Activated CD8-positive, alpha-beta T cell treated with anti-CD3 and anti-CD28 coated beads for 36 hours (primary cell): Measurements from ENCODE around the gene ZFP36L2. TPM values are rescaled to one million over a fixed set of nuclear protein-coding genes. Genes with fewer than 3 reads are reported as not detected.

Experiments used
- ATAC-seq: fragments of 200-7000 bp; cut with Tn5 transposase; one replicate; pipeline ENCODE4 v1.10.0; 2021; ENCODE audit warnings: mild to moderate bottlenecking, moderate library complexity
- CTCF ChIA-PET: fragments of 350-600 bp; sonication (Branson Sonifier 250); formaldehyde crosslinking; loops from one replicate; lab custom pipeline; 2021; ENCODE audit warnings: antibody characterized with exemption; lab: Charles Lee
- POLR2A ChIA-PET: fragments of 350-600 bp; sonication (Branson Sonifier 250); formaldehyde crosslinking; loops from one replicate; lab custom pipeline; 2021; ENCODE audit warnings: antibody characterized with exemption; lab: Charles Lee
- DNase-seq: peaks from one replicate; pipeline ENCODE4 v3.0.0-alpha.2; 2020
- H3K27ac Mint-ChIP-seq: one replicate; pipeline ENCODE4 v1.8.0; 2021; ENCODE audit warnings: mild to moderate bottlenecking, mixed read lengths
- H3K27me3 Mint-ChIP-seq: one replicate; pipeline ENCODE4 v1.8.0; 2021; ENCODE audit warnings: mixed read lengths
- H3K36me3 Mint-ChIP-seq: one replicate; pipeline ENCODE4 v1.8.0; 2021; ENCODE audit warnings: low read depth, mixed read lengths
- H3K4me1 Mint-ChIP-seq: one replicate; pipeline ENCODE4 v1.8.0; 2021; ENCODE audit warnings: low read depth, mixed read lengths
- H3K4me3 Mint-ChIP-seq: one replicate; pipeline ENCODE4 v1.8.0; 2021; ENCODE audit warnings: mild to moderate bottlenecking, moderate library complexity, mixed read lengths
- H3K9me3 Mint-ChIP-seq: one replicate; pipeline ENCODE4 v1.8.0; 2021; ENCODE audit warnings: mixed read lengths
- intact Hi-C: fragments of 100-400 bp; cut with micrococcal nuclease; formaldehyde crosslinking; loops from one replicate; pipeline ENCODE4 v1.10.0; 2022
- total RNA-seq, 2 experiments: library from RNA; stranded (reverse); gene quantifications; one replicate each; pipeline ENCODE4 v1.2.3, GENCODE V29; 2021
- TF ChIP-seq, protein P1 (sequence below): fragments of 200-600 bp; IDR thresholded peaks from one replicate; pipeline ENCODE4 v1.8.0; 2022; ENCODE audit warnings: antibody characterized with exemption, mild to moderate bottlenecking

The ZFP36L2 gene
- total RNA-seq, 2 experiments from 2014 or later, result 102 to 106 TPM

DNA sequence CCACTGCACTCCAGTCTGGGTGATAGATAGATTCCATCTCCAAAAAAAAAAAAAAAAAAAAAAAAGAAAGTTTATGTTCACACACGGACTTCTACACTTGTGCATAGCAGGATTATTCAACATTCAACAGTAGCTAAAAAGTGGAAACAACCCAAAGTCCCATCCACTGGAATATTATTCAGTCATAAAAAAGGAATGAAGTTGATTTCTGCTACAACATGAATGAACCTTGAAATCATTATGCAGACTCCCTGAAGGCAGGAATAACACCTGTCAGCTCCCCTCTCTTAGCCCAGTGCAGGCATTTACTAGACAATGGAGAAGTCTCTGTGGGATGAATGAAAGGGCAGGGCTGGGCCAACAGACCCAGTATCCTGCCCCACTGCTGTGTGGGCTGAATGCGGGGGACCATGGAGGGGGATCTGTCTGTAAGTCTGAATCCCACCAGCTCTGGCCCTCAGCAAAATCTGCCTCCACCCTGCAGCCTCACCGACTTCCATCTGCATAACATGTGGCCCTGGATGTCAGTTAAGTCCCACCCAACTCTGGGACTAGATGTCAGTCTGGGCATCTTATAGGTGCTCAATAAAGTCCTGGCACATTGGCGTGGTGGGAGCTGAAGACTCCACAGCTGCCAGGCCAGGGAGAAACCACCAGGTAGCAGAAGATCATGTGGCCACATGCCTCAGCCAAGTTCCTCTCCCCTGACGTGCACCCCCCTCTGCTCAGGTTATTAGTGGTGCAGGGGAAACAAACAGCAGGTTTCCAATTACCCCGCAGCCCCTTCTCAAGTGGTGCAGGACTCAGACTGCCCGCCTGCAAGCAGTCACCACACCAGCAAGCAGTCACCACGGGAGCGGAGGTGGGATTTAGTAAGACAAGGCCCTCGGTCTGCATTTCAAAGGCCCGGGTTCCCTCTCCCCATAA, 8.9 kb downstream of the ZFP36L2 start:
- ChIA-PET POLR2A (interaction anchor here (0.9 to 14.1 kb wide), 9 partner anchors 10 to 83 kb away, joined by 3 to 549 read pairs (median 18); partner anchors contain the start of gene ZFP36L2), CTCF (interaction anchor here (0.7 to 19.3 kb wide), 15 partner anchors 9 to 267 kb away, joined by 3 to 647 read pairs (median 4); partner anchors contain the start of gene ZFP36L2)
- peaks cover 25% of the 10 kb centered on the region for H3K36me3 Mint-ChIP-seq
- peak; percentile 40 for DNase-seq
- H3K9me3 Mint-ChIP-seq, result no peaks in the 10 kb centered on the region
- intact Hi-C loops, result loop anchor here (2.0 to 5.0 kb wide), 2 partner anchors 45 to 159 kb away; no protein-coding TSS in a partner anchor
- TF ChIP-seq, protein P1, sequence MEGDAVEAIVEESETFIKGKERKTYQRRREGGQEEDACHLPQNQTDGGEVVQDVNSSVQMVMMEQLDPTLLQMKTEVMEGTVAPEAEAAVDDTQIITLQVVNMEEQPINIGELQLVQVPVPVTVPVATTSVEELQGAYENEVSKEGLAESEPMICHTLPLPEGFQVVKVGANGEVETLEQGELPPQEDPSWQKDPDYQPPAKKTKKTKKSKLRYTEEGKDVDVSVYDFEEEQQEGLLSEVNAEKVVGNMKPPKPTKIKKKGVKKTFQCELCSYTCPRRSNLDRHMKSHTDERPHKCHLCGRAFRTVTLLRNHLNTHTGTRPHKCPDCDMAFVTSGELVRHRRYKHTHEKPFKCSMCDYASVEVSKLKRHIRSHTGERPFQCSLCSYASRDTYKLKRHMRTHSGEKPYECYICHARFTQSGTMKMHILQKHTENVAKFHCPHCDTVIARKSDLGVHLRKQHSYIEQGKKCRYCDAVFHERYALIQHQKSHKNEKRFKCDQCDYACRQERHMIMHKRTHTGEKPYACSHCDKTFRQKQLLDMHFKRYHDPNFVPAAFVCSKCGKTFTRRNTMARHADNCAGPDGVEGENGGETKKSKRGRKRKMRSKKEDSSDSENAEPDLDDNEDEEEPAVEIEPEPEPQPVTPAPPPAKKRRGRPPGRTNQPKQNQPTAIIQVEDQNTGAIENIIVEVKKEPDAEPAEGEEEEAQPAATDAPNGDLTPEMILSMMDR, result no peak
- H3K4me3 Mint-ChIP-seq, result peak overlapping the region; percentile 80
- peak overlapping the region; percentile 95 for H3K27ac Mint-ChIP-seq
- H3K4me1 Mint-ChIP-seq, result peaks cover 47% of the 10 kb centered on the region
- no peaks in the 10 kb centered on the region for H3K27me3 Mint-ChIP-seq
- ATAC-seq, result no peak

DNA sequence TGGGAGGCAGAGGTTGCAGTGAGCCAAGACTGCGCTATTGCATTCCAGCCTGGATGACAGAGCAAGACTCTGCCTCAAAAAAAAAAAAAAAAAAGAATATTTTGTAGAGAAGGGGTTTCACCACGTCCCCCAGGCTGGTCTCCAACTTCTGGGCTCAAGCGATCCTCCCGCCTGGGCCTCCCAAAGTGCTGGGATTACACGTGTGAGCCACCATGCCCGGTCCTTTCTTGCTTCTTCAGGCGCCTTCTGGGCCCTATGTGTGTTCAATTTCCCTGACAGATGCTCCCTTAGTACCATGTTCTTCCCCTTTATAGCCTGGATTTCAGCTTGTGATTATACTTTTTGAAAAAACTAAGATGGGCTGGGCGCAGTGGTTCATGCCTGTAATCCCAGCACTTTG, 9.8 kb downstream of the ZFP36L2 start:
- POLR2A ChIA-PET, result interaction anchor here (0.6 to 14.1 kb wide), 7 partner anchors 9 to 82 kb away, joined by 3 to 549 read pairs (median 8); partner anchors contain the start of gene ZFP36L2
- TF ChIP-seq, protein P1, result no peak
- H3K4me1 Mint-ChIP-seq, result peaks cover 47% of the 10 kb centered on the region
- H3K36me3 Mint-ChIP-seq, result peaks cover 16% of the 10 kb centered on the region
- intact Hi-C loops, result loop anchor here (5.0 kb wide), 1 partner anchor 44 kb away; no protein-coding TSS in a partner anchor
- H3K27ac Mint-ChIP-seq, result peak overlapping the region; percentile 24
- H3K4me3 Mint-ChIP-seq, result no peak overlapping the region
- ATAC-seq, result no peak
- no peaks in the 10 kb centered on the region for H3K27me3 Mint-ChIP-seq
- DNase-seq, result no peak
- CTCF ChIA-PET, result interaction anchor here (0.7 to 19.3 kb wide), 6 partner anchors 12 to 84 kb away, joined by 3 to 647 read pairs (median 8); no protein-coding TSS in a partner anchor
- H3K9me3 Mint-ChIP-seq, result no peaks in the 10 kb centered on the region

DNA sequence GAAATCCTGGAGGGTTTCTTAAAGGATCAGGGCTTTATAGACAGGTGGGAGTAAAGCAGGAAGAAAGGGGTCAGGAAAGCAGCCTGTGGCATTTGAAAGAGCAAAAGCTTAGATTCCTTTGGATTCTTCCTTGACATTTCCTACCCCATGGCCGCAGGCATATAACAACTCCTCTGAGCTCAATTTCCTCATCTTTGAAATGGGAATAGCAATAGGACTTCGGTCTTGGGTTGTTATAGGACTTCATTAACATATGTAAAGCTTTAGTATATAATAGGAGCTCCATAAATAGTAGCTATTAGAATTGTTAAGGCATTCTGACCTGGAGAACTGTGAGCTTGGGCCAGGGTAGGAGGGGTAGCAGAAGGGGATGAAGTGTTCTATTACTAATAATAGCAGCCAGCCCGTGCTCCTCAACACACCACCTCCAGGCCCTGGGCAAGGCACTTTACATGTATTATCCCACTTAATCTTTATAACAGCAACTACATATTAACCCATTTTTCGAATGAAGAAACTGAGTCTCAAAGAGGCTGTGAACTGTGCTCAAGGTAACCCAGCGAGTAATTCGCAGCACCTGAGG, 10.6 kb downstream of the ZFP36L2 start:
- Mint-ChIP-seq H3K4me1 (peaks cover 42% of the 10 kb centered on the region), H3K4me3 (no peak overlapping the region), H3K27me3 (no peaks in the 10 kb centered on the region), H3K9me3 (no peaks in the 10 kb centered on the region), H3K36me3 (peaks cover 8% of the 10 kb centered on the region), H3K27ac (no peak overlapping the region)
- POLR2A ChIA-PET, result interaction anchor here (0.6 to 13.2 kb wide), 7 partner anchors 8 to 261 kb away, joined by 3 to 252 read pairs (median 4); partner anchors contain the start of gene ZFP36L2
- CTCF ChIA-PET, result interaction anchor here (0.7 to 19.3 kb wide), 5 partner anchors 13 to 83 kb away, joined by 4 to 647 read pairs (median 6); no protein-coding TSS in a partner anchor
- intact Hi-C loops, result loop anchor here (5.0 kb wide), 1 partner anchor 43 kb away; no protein-coding TSS in a partner anchor
- TF ChIP-seq, protein P1, result no peak
- ATAC-seq (no peak), DNase-seq (no peak)

DNA sequence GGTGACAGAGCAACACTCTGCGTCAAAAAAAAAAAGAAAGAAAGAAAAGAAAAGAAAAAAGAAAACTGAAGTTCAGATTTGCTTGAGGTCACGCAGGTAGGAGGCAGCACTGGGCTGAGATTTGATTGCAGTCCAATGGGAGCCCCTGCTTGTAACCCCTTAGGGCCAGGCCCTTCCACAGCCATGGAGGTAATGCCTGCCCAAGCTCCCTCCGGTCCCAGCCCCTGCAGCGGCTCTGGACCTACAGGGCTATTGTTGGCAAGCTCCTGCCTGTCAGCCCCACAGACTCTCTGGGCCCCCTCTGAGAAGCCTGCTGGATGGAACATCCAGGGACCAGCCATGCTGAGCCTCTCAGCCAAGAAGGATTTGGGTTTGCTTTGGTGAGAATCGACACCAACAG, 12.2 kb downstream of the ZFP36L2 start:
- ATAC-seq (no peak), DNase-seq (no peak)
- ChIA-PET CTCF (interaction anchor here (1.6 to 19.3 kb wide), 4 partner anchors 11 to 81 kb away, joined by 4 to 647 read pairs (median 6); no protein-coding TSS in a partner anchor), POLR2A (interaction anchor here (1.8 kb wide), 1 partner anchor 10 kb away, joined by 7 read pairs; no protein-coding TSS in a partner anchor)
- H3K27ac Mint-ChIP-seq, result no peak overlapping the region
- no peaks in the 10 kb centered on the region for H3K9me3 Mint-ChIP-seq
- no peaks in the 10 kb centered on the region for H3K36me3 Mint-ChIP-seq
- intact Hi-C loops, result no loop called here
- TF ChIP-seq, protein P1, result no peak
- no peaks in the 10 kb centered on the region for H3K27me3 Mint-ChIP-seq
- H3K4me1 Mint-ChIP-seq, result peaks cover 38% of the 10 kb centered on the region
- H3K4me3 Mint-ChIP-seq, result no peak overlapping the region
